ENCODE data around the gene ZBTB45.

ZBTB45 gene

DNA sequence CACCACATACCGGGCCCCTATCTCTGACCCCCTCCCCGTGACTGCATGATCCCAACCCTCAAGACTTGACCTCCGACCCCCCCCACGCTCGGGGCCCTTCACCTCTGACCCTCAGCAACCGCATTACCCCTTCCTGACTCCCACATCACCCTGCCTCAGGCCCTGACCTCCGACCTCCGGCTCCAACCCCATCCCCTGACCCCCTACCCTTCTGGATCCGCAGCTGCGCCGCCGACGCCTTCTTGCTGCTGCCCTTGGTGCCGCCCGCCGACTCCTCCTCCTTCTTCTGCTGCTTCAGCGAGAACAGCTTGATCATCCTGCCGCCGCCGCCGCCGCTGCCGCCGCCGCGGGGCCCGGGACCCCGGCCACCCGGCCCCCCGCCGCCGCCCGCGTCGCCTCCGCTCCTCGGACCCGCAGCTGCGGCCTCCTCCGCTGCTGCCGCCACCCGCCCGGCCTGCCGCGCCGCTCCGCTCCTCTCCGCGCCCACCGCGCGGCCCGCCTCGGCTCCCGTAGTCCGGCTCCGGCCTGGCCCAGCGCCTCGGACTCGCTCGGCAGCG is 38.5 kb upstream of the ZBTB45 start, which contains the start of gene UBE2M:
Gene UBE2M, minus strand, starts transcription at position 546 of the 557 bp plus-strand sequence. Its CDS starts 230 bp downstream, at position 316.
- Mint-ChIP-seq H3K9me3 (no peaks in the 10 kb centered on the region), H3K4me3 (peak within 1 kb of the TSS; percentile 98), H3K36me3 (ENCODE audit: low read depth) (peaks cover 39% of the 10 kb centered on the region), H3K4me1 (ENCODE audit: low read depth) (peaks cover 61% of the 10 kb centered on the region), H3K27ac (peak within 1 kb of the TSS; percentile 97), H3K27me3 (ENCODE audit: low read depth) (no peaks in the 10 kb centered on the region)

- Mint-ChIP-seq H3K9me3 (no peaks in the 10 kb centered on the region), H3K36me3 (ENCODE audit: low read depth) (peaks cover 44% of the 10 kb centered on the region), H3K27me3 (ENCODE audit: low read depth) (no peaks in the 10 kb centered on the region), H3K27ac (peak overlapping the region; percentile 97), H3K4me3 (peak overlapping the region; percentile 98), H3K4me1 (ENCODE audit: low read depth) (peaks cover 64% of the 10 kb centered on the region)
Measured at GRCh38 chr19:58557221-58558065, 37.8 kb upstream of the ZBTB45 start.

DNA sequence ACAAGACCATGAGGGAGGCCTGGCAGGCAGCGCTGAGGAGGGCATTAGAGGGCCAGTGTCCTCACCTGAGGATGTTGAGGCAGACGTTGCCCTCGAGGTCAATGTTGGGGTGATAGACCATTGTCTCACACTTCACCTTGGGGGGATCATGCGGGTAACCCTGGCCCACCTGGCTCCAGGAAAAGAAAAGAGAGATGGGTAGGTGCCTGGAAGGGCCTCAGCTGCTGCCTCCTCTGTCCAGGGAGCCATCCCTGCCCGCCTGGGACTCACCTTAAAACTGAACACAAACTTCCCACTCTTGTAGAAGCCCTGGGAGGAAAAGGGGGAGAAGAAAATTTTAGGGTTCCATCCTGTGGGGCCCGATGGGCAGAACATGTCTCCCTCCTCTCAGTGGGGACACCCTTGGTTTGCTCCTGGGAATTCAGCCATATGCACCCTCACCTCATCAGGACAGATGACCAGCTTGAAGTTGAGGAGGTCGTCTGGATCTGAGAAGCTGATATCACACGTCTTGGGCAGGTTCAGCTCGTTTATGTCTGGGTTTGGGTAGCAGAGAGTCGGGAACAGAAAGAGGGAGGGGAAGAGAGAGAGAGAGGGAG is 37.1 kb upstream of the ZBTB45 start:
- Mint-ChIP-seq H3K27me3 (ENCODE audit: low read depth) (no peaks in the 10 kb centered on the region), H3K4me1 (ENCODE audit: low read depth) (peaks cover 59% of the 10 kb centered on the region), H3K4me3 (peak overlapping the region; percentile 98), H3K36me3 (ENCODE audit: low read depth) (peaks cover 48% of the 10 kb centered on the region), H3K27ac (peak overlapping the region; percentile 84), H3K9me3 (no peaks in the 10 kb centered on the region)

DNA sequence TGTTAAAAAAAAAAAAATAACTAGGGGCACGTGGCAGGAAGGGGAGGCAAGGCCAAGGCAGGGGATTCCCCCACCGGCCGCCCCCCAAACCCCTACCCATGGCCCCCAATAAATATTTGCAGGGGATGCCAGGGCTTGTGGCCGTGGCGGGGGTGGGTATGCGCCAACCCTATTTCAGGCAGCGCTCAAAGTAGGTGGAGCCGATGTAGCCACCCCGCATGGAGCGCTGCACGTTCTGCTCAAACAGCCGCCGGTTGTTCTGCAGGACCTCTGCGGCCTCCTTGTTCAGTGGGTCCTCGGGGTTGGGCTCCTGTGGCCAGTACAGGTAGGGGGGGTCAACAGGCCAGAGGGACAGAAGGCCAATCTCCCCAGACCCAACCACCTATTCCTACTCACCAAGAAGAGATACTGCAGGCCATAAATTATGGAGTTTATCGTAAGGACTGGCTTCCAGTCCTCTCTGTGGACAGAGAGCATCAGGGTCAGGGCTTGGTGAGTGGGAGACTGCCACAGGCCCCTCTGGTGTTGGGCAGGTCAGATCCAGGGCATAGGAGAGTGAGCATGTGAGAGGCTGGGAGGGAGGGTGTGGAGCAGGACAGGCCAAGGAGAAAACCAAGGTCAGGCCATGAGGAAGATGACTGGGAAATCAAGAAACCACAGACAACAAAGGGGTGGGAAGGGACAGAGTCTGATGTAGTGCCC is 36.5 kb upstream of the ZBTB45 start:
- no peaks in the 10 kb centered on the region for H3K9me3 Mint-ChIP-seq
- peaks cover 52% of the 10 kb centered on the region for H3K4me1 Mint-ChIP-seq (ENCODE audit: low read depth)
- H3K27ac Mint-ChIP-seq: peak overlapping the region; percentile 84
- no peaks in the 10 kb centered on the region for H3K27me3 Mint-ChIP-seq (ENCODE audit: low read depth)
- peaks cover 52% of the 10 kb centered on the region for H3K36me3 Mint-ChIP-seq (ENCODE audit: low read depth)
- H3K4me3 Mint-ChIP-seq: peak overlapping the region; percentile 98

DNA sequence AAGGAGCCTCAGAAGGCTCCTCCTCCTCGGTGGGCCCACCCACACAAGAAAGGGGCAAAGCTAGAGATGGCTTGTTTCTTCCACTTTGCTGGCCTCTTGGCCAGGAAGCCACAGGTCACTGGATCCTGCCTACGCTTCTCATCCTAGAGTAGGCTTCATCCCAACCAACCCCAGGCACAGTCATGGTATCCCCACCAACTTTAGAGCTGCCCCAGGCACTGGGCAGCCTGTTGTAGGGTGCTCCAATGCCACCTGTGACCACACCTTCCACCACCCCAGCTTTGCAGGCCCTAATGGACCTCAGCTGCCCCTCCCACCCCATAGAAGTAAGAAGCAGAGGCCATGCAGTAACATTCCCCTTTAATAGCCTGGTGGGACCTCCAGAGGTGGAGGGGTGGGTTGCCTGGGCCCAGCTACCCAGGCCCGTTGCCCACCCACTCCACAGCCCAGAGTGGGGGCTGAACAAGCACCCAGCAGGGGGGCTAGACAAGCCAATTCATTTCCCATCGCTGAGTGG is 35.8 kb upstream of the ZBTB45 start:
- Mint-ChIP-seq H3K36me3 (ENCODE audit: low read depth) (peaks cover 53% of the 10 kb centered on the region), H3K4me1 (ENCODE audit: low read depth) (peaks cover 50% of the 10 kb centered on the region), H3K4me3 (peak overlapping the region; percentile 93), H3K9me3 (no peaks in the 10 kb centered on the region), H3K27me3 (ENCODE audit: low read depth) (no peaks in the 10 kb centered on the region), H3K27ac (peak overlapping the region; percentile 96)

GRCh38 chr19:58554494-58555368 is 35.1 kb upstream of the ZBTB45 start, which contains the start of gene CHMP2A:
Gene CHMP2A (minus strand): TSS chr19:58555105. CDS start chr19:58554212, 893 bp downstream.
- Mint-ChIP-seq H3K27me3 (ENCODE audit: low read depth) (no peaks in the 10 kb centered on the region), H3K4me3 (peak within 1 kb of the TSS; percentile 93), H3K9me3 (no peaks in the 10 kb centered on the region), H3K4me1 (ENCODE audit: low read depth) (peaks cover 43% of the 10 kb centered on the region), H3K36me3 (ENCODE audit: low read depth) (peaks cover 57% of the 10 kb centered on the region), H3K27ac (peak within 1 kb of the TSS; percentile 96)

GRCh38 chr19:58553799-58554493 is 34.3 kb upstream of the ZBTB45 start:
- H3K27me3 Mint-ChIP-seq (ENCODE audit: low read depth): no peaks in the 10 kb centered on the region
- H3K36me3 Mint-ChIP-seq (ENCODE audit: low read depth): peaks cover 58% of the 10 kb centered on the region

GRCh38 chr19:58552655-58553054 is 33.0 kb upstream of the ZBTB45 start:
- peak overlapping the region; percentile 0 for H3K4me3 Mint-ChIP-seq
- H3K36me3 Mint-ChIP-seq (ENCODE audit: low read depth): peaks cover 60% of the 10 kb centered on the region
- H3K27ac Mint-ChIP-seq: peak overlapping the region; percentile 41

More at GRCh38 chr19:58553799-58554493, 34.3 kb upstream of the ZBTB45 start:
- Mint-ChIP-seq H3K9me3 (no peaks in the 10 kb centered on the region), H3K4me1 (ENCODE audit: low read depth) (peaks cover 38% of the 10 kb centered on the region), H3K27ac (peak overlapping the region; percentile 96), H3K4me3 (peak overlapping the region; percentile 93)

GRCh38 chr19:58551577-58552471 is 32.2 kb upstream of the ZBTB45 start:
- H3K36me3 Mint-ChIP-seq (ENCODE audit: low read depth): peaks cover 61% of the 10 kb centered on the region
- no peak overlapping the region for H3K4me3 Mint-ChIP-seq
- H3K4me1 Mint-ChIP-seq (ENCODE audit: low read depth): peaks cover 33% of the 10 kb centered on the region
- no peak overlapping the region for H3K27ac Mint-ChIP-seq
- H3K27me3 Mint-ChIP-seq (ENCODE audit: low read depth): no peaks in the 10 kb centered on the region
- no peaks in the 10 kb centered on the region for H3K9me3 Mint-ChIP-seq

More at GRCh38 chr19:58552655-58553054, 33.0 kb upstream of the ZBTB45 start:
- H3K4me1 Mint-ChIP-seq (ENCODE audit: low read depth): peaks cover 36% of the 10 kb centered on the region
- no peaks in the 10 kb centered on the region for H3K9me3 Mint-ChIP-seq
- H3K27me3 Mint-ChIP-seq (ENCODE audit: low read depth): no peaks in the 10 kb centered on the region

GRCh38 chr19:58551123-58551497 is 31.5 kb upstream of the ZBTB45 start:
- no peaks in the 10 kb centered on the region for H3K27me3 Mint-ChIP-seq (ENCODE audit: low read depth)
- peaks cover 61% of the 10 kb centered on the region for H3K36me3 Mint-ChIP-seq (ENCODE audit: low read depth)
- H3K4me3 Mint-ChIP-seq: no peak overlapping the region
- no peak overlapping the region for H3K27ac Mint-ChIP-seq
- H3K4me1 Mint-ChIP-seq (ENCODE audit: low read depth): peaks cover 33% of the 10 kb centered on the region
- no peaks in the 10 kb centered on the region for H3K9me3 Mint-ChIP-seq

DNA sequence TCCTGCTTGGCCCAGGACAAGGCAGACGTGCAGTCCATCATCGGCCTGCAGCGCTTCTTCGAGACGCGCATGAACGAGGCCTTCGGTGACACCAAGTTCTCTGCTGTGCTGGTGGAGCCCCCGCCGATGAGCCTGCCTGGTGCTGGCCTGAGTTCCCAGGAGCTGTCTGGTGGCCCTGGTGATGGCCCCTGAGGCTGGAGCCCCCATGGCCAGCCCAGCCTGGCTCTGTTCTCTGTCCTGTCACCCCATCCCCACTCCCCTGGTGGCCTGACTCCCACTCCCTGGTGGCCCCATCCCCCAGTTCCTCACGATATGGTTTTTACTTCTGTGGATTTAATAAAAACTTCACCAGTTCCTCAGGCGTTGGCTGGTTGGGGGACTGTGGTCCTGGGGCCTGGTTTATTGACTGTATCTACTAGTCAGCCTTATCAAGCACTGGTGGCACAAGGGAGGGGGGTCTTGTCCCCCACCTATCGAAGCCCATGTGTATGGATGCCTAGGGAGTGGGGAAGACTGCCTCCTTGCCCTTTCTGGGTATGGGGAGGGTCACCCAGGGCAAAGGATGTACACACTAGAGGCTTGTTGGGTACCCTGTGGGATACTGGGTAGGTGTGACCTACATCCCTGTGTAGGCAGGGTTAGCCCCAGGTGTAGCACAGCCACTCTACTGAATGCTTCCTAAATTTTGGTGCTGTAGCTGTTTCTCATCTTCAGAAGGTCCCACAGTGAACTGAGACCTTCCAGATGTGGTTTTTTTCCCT is 30.9 kb upstream of the ZBTB45 start:
- H3K4me1 Mint-ChIP-seq (ENCODE audit: low read depth): peaks cover 37% of the 10 kb centered on the region
- no peak overlapping the region for H3K4me3 Mint-ChIP-seq
- H3K36me3 Mint-ChIP-seq (ENCODE audit: low read depth): peaks cover 66% of the 10 kb centered on the region
- no peaks in the 10 kb centered on the region for H3K27me3 Mint-ChIP-seq (ENCODE audit: low read depth)
- H3K9me3 Mint-ChIP-seq: no peaks in the 10 kb centered on the region
- H3K27ac Mint-ChIP-seq: no peak overlapping the region

Data from T-helper 1 cell treated with Interleukin-12 subunit alpha and Interleukin-12 subunit beta and Interleukin-4 antibody, amounts not matched to agents 30 μg/mL and 1 μg/mL, for 36 hours (primary cell).